Measurements from ENCODE around the gene IFNGR1.
"Not testable (repeated sequence)": the region's sequence is repeated elsewhere in the genome, so short reads cannot be mapped to it uniquely, and the experiment has no call there.

The IFNGR1 gene

GRCh38 chr6:137216875-137217553, 2.2 kb downstream of the IFNGR1 start:
- Histone ChIP-seq H3K27me3 (replicated peaks; ENCODE audit: insufficient read depth, low read length) (no peaks in the 10 kb centered on the region), H3K27ac (ENCODE audit: low read length) (no peak overlapping the region), H3K79me2 (ENCODE audit: low read length) (peaks cover 40% of the 10 kb centered on the region), H3K4me1 (ENCODE audit: low read length) (peaks cover 12% of the 10 kb centered on the region), H3K9me3 (replicated peaks; ENCODE audit: insufficient read depth, low read length) (no peaks in the 10 kb centered on the region), H3K9ac (ENCODE audit: low read length) (no peak overlapping the region), H3K4me3 (ENCODE audit: low read length) (no peak overlapping the region), H3K9me2 (replicated peaks; ENCODE audit: insufficient read depth, low read length) (no peaks in the 10 kb centered on the region), H2AFZ (ENCODE audit: low read length) (no peak overlapping the region), H4K20me1 (ENCODE audit: insufficient read depth, low read length) (no peaks in the 10 kb centered on the region), H3K36me3 (replicated peaks; ENCODE audit: insufficient read depth, low read length) (no peaks in the 10 kb centered on the region), H3F3A (ENCODE audit: insufficient read depth, low read length) (peaks cover 4% of the 10 kb centered on the region; the same call in 1 of the 2 replicates), H3K4me2 (ENCODE audit: low read depth, low read length) (no peak overlapping the region)
- TF ChIP-seq EZH2 (optimal IDR thresholded peaks at IDR 0.05; ENCODE audit: low read depth, low read length) (no peak), EZH2phosphoT487 (IDR thresholded peaks at IDR 0.05; ENCODE audit: low read length) (no peak)
- TF ChIP-seq, protein P1, sequence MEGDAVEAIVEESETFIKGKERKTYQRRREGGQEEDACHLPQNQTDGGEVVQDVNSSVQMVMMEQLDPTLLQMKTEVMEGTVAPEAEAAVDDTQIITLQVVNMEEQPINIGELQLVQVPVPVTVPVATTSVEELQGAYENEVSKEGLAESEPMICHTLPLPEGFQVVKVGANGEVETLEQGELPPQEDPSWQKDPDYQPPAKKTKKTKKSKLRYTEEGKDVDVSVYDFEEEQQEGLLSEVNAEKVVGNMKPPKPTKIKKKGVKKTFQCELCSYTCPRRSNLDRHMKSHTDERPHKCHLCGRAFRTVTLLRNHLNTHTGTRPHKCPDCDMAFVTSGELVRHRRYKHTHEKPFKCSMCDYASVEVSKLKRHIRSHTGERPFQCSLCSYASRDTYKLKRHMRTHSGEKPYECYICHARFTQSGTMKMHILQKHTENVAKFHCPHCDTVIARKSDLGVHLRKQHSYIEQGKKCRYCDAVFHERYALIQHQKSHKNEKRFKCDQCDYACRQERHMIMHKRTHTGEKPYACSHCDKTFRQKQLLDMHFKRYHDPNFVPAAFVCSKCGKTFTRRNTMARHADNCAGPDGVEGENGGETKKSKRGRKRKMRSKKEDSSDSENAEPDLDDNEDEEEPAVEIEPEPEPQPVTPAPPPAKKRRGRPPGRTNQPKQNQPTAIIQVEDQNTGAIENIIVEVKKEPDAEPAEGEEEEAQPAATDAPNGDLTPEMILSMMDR (IDR thresholded peaks at IDR 0.05; ENCODE audit: low read length) = no peak
- no peak for DNase-seq

DNA sequence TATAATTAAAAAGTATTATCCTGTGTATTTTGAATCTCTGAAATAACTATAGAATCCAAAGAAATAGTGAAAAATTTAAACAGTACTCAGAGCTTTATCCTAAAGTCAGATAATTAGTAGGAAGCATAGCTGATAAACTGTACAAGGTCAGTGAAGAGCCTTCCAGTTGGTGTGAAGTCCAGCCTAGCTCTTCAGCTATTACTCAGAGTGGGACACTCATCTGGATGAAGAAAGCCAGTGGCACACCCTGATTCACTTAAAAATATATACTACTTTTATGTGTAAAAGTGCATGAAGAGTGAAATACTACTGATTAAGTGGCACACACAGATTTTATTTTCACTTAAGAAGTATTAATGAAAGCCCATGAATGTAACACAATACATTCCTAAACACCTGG, 3.1 kb downstream of the IFNGR1 start:
- TF ChIP-seq, protein P1 (IDR thresholded peaks at IDR 0.05; ENCODE audit: low read length) = no peak
- TF ChIP-seq EZH2phosphoT487 (IDR thresholded peaks at IDR 0.05; ENCODE audit: low read length) (no peak), EZH2 (optimal IDR thresholded peaks at IDR 0.05; ENCODE audit: low read depth, low read length) (no peak)
- H4K20me1 ChIP-seq (ENCODE audit: insufficient read depth, low read length) = no peaks in the 10 kb centered on the region
- H3K4me1 ChIP-seq (ENCODE audit: low read length) = peaks cover 12% of the 10 kb centered on the region
- no peak overlapping the region for H3K4me2 ChIP-seq (ENCODE audit: low read depth, low read length)
- peaks cover 43% of the 10 kb centered on the region for H3K79me2 ChIP-seq (ENCODE audit: low read length)
- no peaks in the 10 kb centered on the region for H3K36me3 ChIP-seq (replicated peaks; ENCODE audit: insufficient read depth, low read length)
- DNase-seq = no peak
- no peaks in the 10 kb centered on the region for H3K9me2 ChIP-seq (replicated peaks; ENCODE audit: insufficient read depth, low read length)
- H3K27ac ChIP-seq (ENCODE audit: low read length) = no peak overlapping the region
- no peak overlapping the region for H3K4me3 ChIP-seq (ENCODE audit: low read length)
- H2AFZ ChIP-seq (ENCODE audit: low read length) = no peak overlapping the region
- H3F3A ChIP-seq (ENCODE audit: insufficient read depth, low read length) = peaks cover 4% of the 10 kb centered on the region; the same call in 1 of the 2 replicates
- H3K9ac ChIP-seq (ENCODE audit: low read length) = no peak overlapping the region
- no peaks in the 10 kb centered on the region for H3K9me3 ChIP-seq (replicated peaks; ENCODE audit: insufficient read depth, low read length)
- H3K27me3 ChIP-seq (replicated peaks; ENCODE audit: insufficient read depth, low read length) = no peaks in the 10 kb centered on the region

DNA sequence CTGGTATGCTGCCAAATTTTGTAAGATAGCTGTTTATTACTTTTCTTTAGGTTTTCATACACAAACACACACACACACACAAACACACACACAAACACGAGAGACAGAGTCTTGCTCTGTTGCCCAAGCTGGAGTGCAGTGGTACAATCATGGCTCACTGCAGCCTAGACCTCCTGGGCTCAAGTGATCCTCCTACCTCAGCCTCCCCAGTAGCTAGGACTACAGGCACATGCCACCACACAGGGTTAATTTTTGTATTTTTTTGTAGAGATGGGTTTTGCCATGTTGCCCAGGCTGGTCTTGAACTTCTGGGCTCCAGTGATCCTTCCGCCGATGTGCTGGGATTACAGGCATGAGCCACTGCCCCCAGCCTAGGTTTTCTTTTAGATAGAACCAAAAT, 3.6 kb downstream of the IFNGR1 start:
- Histone ChIP-seq H3K4me1 (ENCODE audit: low read length) (peaks cover 12% of the 10 kb centered on the region), H3K79me2 (ENCODE audit: low read length) (peaks cover 47% of the 10 kb centered on the region)
- H2AFZ ChIP-seq (ENCODE audit: low read length); H3K9ac ChIP-seq (ENCODE audit: low read length); H3K4me3 ChIP-seq (ENCODE audit: low read length); H3K9me2 ChIP-seq (replicated peaks; ENCODE audit: insufficient read depth, low read length); H3K4me2 ChIP-seq (ENCODE audit: low read depth, low read length); H3K9me3 ChIP-seq (replicated peaks; ENCODE audit: insufficient read depth, low read length); H3K36me3 ChIP-seq (replicated peaks; ENCODE audit: insufficient read depth, low read length); H3F3A ChIP-seq (ENCODE audit: insufficient read depth, low read length); H4K20me1 ChIP-seq (ENCODE audit: insufficient read depth, low read length); H3K27me3 ChIP-seq (replicated peaks; ENCODE audit: insufficient read depth, low read length); DNase-seq; H3K27ac ChIP-seq (ENCODE audit: low read length): not testable (repeated sequence)

- Histone ChIP-seq H3K27ac (ENCODE audit: low read length) (no peak overlapping the region), H4K20me1 (ENCODE audit: insufficient read depth, low read length) (no peaks in the 10 kb centered on the region), H3K79me2 (ENCODE audit: low read length) (peaks cover 49% of the 10 kb centered on the region), H3K9me3 (replicated peaks; ENCODE audit: insufficient read depth, low read length) (no peaks in the 10 kb centered on the region), H3K9ac (ENCODE audit: low read length) (no peak overlapping the region), H3K4me3 (ENCODE audit: low read length) (no peak overlapping the region), H3K4me1 (ENCODE audit: low read length) (peaks cover 10% of the 10 kb centered on the region), H3F3A (ENCODE audit: insufficient read depth, low read length) (peaks cover 4% of the 10 kb centered on the region; the same call in 1 of the 2 replicates), H3K36me3 (replicated peaks; ENCODE audit: insufficient read depth, low read length) (no peaks in the 10 kb centered on the region), H2AFZ (ENCODE audit: low read length) (no peak overlapping the region), H3K27me3 (replicated peaks; ENCODE audit: insufficient read depth, low read length) (no peaks in the 10 kb centered on the region), H3K9me2 (replicated peaks; ENCODE audit: insufficient read depth, low read length) (no peaks in the 10 kb centered on the region), H3K4me2 (ENCODE audit: low read depth, low read length) (no peak overlapping the region)
- DNase-seq = no peak
- TF ChIP-seq EZH2 (optimal IDR thresholded peaks at IDR 0.05; ENCODE audit: low read depth, low read length) (no peak), EZH2phosphoT487 (IDR thresholded peaks at IDR 0.05; ENCODE audit: low read length) (no peak)
- TF ChIP-seq, protein P1 (IDR thresholded peaks at IDR 0.05; ENCODE audit: low read length) = no peak
These were observed 4.3 kb downstream of the IFNGR1 start for GRCh38 chr6:137214931-137215330.
